ENCODE measurements around the gene IL1RL2. TPM values are rescaled to one million over a fixed set of nuclear protein-coding genes. Genes with fewer than 3 reads are reported as not detected.

IL1RL2 gene
- total RNA-seq, 4 donors from 2014 or later: 0.70 to 1.3 TPM; not detected in 2

- TF ChIP-seq POLR2A (IDR thresholded peaks at IDR 0.05) (no peak), CTCF (IDR thresholded peaks at IDR 0.05) (no peak)
- intact Hi-C loops (cut with DNase I; ENCODE audit: low total_unique reads): no loop called here
- H3K27ac ChIP-seq: no peak overlapping the region
- H3K4me1 ChIP-seq: no peaks in the 10 kb centered on the region
- H3K27me3 ChIP-seq: no peaks in the 10 kb centered on the region
- no peaks in the 10 kb centered on the region for H3K9me3 ChIP-seq
- H3K36me3 ChIP-seq: no peaks in the 10 kb centered on the region
- no peak overlapping the region for H3K4me3 ChIP-seq
- no peak for DNase-seq
Observed at GRCh38 chr2:102286041-102286440, 99.2 kb downstream of the IL1RL2 start.

GRCh38 chr2:102289129-102289528 lies 102.3 kb downstream of the IL1RL2 start:
- TF ChIP-seq POLR2A (IDR thresholded peaks at IDR 0.05) (no peak), CTCF (IDR thresholded peaks at IDR 0.05) (no peak)
- intact Hi-C loops (cut with DNase I; ENCODE audit: low total_unique reads): no loop called here

More at GRCh38 chr2:102289129-102289528, 102.3 kb downstream of the IL1RL2 start:
- H3K9me3 ChIP-seq: no peaks in the 10 kb centered on the region
- H3K4me1 ChIP-seq: no peaks in the 10 kb centered on the region
- DNase-seq: no peak
- no peak overlapping the region for H3K27ac ChIP-seq
- H3K27me3 ChIP-seq: no peaks in the 10 kb centered on the region
- H3K36me3 ChIP-seq: no peaks in the 10 kb centered on the region
- H3K4me3 ChIP-seq: no peak overlapping the region

Other genes with a start within 250 kb of the IL1RL2 start
- 1 to 10 TPM; 2.9 to 8.2 (median 4.9) TPM for gene IL1R2, start 195.1 kb upstream of the IL1RL2 start, total RNA-seq
- gene IL1R1, start 44.3 kb upstream of the IL1RL2 start, total RNA-seq: 10 to 100 TPM; 43.8 to 94.9 (median 70.1) TPM
- gene IL1RL1, start 124.5 kb downstream of the IL1RL2 start, total RNA-seq: 10 to 100 TPM in 1 of 4 donors, 1 to 10 TPM in 3; 1.7 to 12.3 (median 6.8) TPM
- gene IL18R1, start 168.8 kb downstream of the IL1RL2 start, total RNA-seq: 10 to 100 TPM in 1 of 4 donors, 1 to 10 TPM in 3; 1.3 to 10.4 (median 4.6) TPM
- gene IL18RAP, start 236.1 kb downstream of the IL1RL2 start, total RNA-seq: 1 to 10 TPM in 2 of 4 donors, under 1 TPM in 2; 0.29 to 1.9 (median 0.76) TPM